ENCODE measurements around the gene GLB1L3.

GLB1L3 gene

GRCh38 chr11:134275534-134276395, at the start of gene GLB1L3:
GLB1L3 (plus strand) TSS chr11:134276379; CDS start chr11:134276741, 362 bp downstream.
- DNase-seq (peak; percentile 83 to 86), ATAC-seq (peak; percentile 93)
- Mint-ChIP-seq H3K27me3 (peaks cover 7% of the 10 kb centered on the region), H3K9me3 (no peaks in the 10 kb centered on the region), H3K4me3 (peak within 1 kb of the TSS; percentile 93 to 95), H3K27ac (peak within 1 kb of the TSS; percentile 97 to 98), H3K4me1 (peaks cover 70% of the 10 kb centered on the region)

DNA sequence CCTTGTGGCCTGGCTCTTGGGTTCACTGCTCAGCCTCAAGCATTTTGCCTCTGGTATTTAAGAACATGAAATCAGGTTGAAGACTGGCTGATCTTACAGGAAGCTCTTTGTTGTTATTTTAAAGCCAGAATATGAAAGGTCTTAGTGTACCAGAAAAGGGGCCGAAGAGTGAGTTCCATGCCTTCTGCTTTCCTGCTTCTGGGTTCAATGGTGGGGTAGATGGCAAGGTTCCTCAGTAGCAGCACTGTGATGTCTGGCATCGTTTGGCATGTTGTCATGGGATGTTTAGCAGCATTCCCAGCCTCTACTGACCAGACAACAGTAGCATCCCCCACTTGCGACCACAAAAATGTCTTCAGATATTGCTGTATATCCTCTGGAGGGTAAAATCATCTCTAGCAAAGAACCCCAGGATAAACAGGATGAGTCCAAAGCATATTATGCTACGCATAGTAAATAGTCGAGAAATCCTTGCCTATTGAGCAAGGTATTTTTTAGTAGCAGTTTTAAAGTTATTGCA, 49.3 kb upstream of the GLB1L3 start:
- H3K27ac Mint-ChIP-seq = peak overlapping the region in 1 of 2 donors; percentile 65
- DNase-seq (no peak), ATAC-seq (no peak)
- no peaks in the 10 kb centered on the region for H3K27me3 Mint-ChIP-seq
- H3K9me3 Mint-ChIP-seq = no peaks in the 10 kb centered on the region
- peaks cover 77% of the 10 kb centered on the region for H3K4me1 Mint-ChIP-seq
- peak overlapping the region; percentile 94 to 95 for H3K4me3 Mint-ChIP-seq

- Mint-ChIP-seq H3K27ac (peak overlapping the region in 1 of 2 donors; percentile 68), H3K27me3 (no peaks in the 10 kb centered on the region), H3K4me3 (peak overlapping the region; percentile 4 to 32), H3K9me3 (no peaks in the 10 kb centered on the region), H3K4me1 (peaks cover 76% of the 10 kb centered on the region)
- DNase-seq = peak; percentile 7 to 29
- ATAC-seq = peak; percentile 21
These were observed 47.6 kb upstream of the GLB1L3 start for GRCh38 chr11:134228625-134229024.

DNA sequence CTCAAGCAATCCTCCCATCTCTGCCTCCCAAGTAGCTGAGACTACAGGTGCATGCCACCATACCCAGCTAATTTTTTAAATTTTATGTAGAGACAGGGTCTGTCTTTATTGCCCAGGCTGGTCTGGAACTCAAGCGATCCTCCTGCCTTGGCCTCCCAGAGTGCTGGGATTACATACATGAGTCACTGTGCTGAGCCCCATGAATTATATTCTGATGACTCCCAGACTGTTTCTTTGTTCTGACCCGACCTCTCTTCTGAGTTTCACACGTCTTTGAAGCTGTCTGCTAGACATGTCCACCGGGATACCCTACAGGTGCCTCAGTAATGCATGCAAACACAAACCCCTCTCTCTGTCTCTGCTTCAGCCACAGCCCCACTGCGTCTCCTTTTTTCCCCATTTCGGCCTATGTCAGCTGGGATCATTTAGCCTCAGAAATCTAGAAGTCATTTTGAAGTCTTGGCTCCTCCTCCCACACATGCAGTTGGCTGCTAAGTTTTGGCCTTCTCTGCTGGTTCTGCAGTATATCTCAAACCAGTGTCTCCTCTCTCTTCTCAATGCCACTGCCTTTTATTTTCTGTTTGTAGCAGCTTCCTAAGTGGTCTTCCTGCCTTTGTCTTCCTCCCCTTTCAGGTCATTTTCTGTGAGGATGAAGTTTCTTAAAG, 46.9 kb upstream of the GLB1L3 start:
- ATAC-seq = no peak
- Mint-ChIP-seq H3K9me3 (no peaks in the 10 kb centered on the region), H3K27ac (no peak overlapping the region), H3K27me3 (no peaks in the 10 kb centered on the region), H3K4me1 (peaks cover 76% of the 10 kb centered on the region), H3K4me3 (peak overlapping the region; percentile 5)
- no peak for DNase-seq

- H3K4me1 Mint-ChIP-seq = peaks cover 76% of the 10 kb centered on the region
- no peak overlapping the region for H3K27ac Mint-ChIP-seq
- no peaks in the 10 kb centered on the region for H3K9me3 Mint-ChIP-seq
- H3K4me3 Mint-ChIP-seq = no peak overlapping the region
- peak; percentile 31 for ATAC-seq
- no peak for DNase-seq
- no peaks in the 10 kb centered on the region for H3K27me3 Mint-ChIP-seq
These were observed 45.8 kb upstream of the GLB1L3 start for GRCh38 chr11:134230339-134230738.

DNA sequence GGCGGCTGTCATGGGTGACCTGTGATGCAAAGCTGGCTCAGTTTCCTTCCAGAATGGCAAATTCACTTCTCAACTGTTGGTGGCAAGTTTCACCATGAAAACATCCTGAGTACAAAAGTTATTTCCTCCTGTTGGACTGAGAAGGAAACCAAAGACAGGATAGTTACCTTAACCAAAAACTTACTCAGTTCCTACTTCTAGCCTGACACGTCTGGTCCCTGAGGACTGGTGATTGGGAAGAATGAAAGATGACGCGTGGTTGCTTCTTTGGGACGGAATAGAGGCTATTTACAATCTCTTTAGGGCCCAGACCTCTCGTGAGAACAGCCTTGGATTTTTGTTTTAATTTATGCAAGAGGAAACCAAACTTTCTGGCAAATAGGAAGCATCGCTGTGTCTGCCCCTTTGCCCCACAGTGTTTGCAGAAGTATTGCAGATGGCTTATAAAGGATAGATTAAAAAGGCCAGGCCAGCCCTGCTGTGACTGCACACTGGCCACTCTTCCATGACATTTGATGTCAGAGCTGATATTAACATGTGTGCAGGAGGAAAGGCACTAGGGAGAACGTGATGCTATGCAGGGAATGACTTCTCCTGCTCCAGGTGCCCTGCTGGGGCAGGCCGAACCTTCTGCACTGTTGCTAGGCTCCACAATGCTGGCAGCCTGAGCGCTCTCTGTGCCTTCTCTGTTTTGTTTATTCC, 44.1 kb upstream of the GLB1L3 start:
- Mint-ChIP-seq H3K9me3 (no peaks in the 10 kb centered on the region), H3K4me1 (peaks cover 58% of the 10 kb centered on the region), H3K27ac (peak overlapping the region in 1 of 2 donors; percentile 90), H3K4me3 (no peak overlapping the region), H3K27me3 (no peaks in the 10 kb centered on the region)
- DNase-seq (no peak), ATAC-seq (no peak)

DNA sequence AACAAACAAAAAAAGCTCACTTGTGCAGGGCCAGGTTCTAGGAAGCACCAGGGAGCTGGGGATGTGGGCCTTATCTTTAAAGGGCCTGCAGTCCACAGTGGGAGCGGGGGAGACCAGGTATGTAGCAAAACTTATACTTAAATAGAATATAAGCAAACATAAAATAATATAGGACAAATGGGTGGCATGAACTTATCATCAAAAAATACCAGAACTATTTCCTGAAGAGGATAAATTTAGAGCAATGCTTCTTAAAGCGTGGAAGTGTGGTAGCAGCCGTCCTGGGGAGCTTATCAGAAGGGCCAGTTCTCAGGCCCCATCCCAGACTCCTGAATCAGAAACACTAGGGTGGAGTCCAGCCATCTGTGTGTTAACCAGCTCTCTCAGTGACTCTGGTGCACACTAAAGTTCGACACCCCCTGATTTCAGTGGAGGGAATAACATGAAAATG, 42.4 kb upstream of the GLB1L3 start:
- H3K9me3 Mint-ChIP-seq = no peaks in the 10 kb centered on the region
- no peaks in the 10 kb centered on the region for H3K27me3 Mint-ChIP-seq
- H3K4me3 Mint-ChIP-seq = no peak overlapping the region
- ATAC-seq (no peak), DNase-seq (no peak)
- H3K27ac Mint-ChIP-seq = no peak overlapping the region
- H3K4me1 Mint-ChIP-seq = peaks cover 42% of the 10 kb centered on the region

DNA sequence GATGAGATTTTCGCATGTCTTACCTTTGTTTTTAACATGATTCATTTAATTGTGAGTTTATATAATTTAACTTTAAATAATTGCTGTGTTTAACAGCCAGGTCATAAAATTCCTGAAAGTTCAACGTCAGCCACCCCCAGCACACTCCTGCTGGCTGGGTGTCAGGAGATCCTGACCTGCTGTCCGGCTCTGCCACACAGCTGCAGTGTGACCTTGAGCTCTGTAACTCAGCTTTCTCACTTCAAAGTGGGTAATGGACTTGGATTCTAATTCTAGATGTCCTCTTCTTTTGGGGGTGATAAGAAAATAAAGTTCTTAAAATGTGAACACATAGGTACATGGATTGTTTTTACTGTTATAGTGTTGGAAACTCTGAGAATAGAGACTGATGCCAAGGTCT, 40.8 kb upstream of the GLB1L3 start:
- no peak for DNase-seq
- H3K27me3 Mint-ChIP-seq = no peaks in the 10 kb centered on the region
- H3K4me3 Mint-ChIP-seq = no peak overlapping the region
- H3K27ac Mint-ChIP-seq = no peak overlapping the region
- no peak for ATAC-seq
- peaks cover 26% of the 10 kb centered on the region for H3K4me1 Mint-ChIP-seq
- no peaks in the 10 kb centered on the region for H3K9me3 Mint-ChIP-seq

GRCh38 chr11:134236834-134237556, 39.2 kb upstream of the GLB1L3 start:
- Mint-ChIP-seq H3K4me3 (no peak overlapping the region), H3K4me1 (peaks cover 11% of the 10 kb centered on the region), H3K27ac (peak overlapping the region; percentile 1 to 2), H3K9me3 (no peaks in the 10 kb centered on the region), H3K27me3 (no peaks in the 10 kb centered on the region)
- DNase-seq = no peak
- ATAC-seq = no peak

GRCh38 chr11:134237557-134237922, 38.6 kb upstream of the GLB1L3 start:
- Mint-ChIP-seq H3K27me3 (no peaks in the 10 kb centered on the region), H3K4me3 (no peak overlapping the region), H3K9me3 (no peaks in the 10 kb centered on the region), H3K4me1 (peaks cover 5% of the 10 kb centered on the region), H3K27ac (no peak overlapping the region)
- ATAC-seq (no peak), DNase-seq (no peak)

DNA sequence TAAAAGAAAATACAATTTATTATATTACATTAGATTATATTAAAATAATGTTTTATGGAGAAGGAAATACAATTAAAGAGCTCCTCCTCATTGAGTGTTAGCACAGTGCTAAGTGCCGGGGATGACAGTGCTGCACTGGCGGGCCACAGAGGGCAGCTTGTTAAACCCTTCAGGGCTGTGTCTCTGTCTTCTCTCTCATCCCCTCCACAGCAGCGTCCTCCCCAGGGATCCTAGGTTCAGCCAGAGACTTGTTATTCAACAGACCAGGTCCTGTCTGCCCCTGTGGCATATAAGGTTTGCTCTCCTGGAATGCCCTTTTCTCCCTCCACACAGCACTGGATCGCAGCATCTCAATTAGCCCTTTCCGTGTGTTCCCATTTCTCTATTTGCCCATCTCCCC, 37.2 kb upstream of the GLB1L3 start:
- H3K4me1 Mint-ChIP-seq = no peaks in the 10 kb centered on the region
- ATAC-seq (no peak), DNase-seq (no peak)
- H3K4me3 Mint-ChIP-seq = no peak overlapping the region
- no peaks in the 10 kb centered on the region for H3K9me3 Mint-ChIP-seq
- no peak overlapping the region for H3K27ac Mint-ChIP-seq
- no peaks in the 10 kb centered on the region for H3K27me3 Mint-ChIP-seq

- Mint-ChIP-seq H3K4me3 (no peak overlapping the region), H3K9me3 (no peaks in the 10 kb centered on the region), H3K27me3 (no peaks in the 10 kb centered on the region), H3K4me1 (no peaks in the 10 kb centered on the region), H3K27ac (no peak overlapping the region)
- ATAC-seq = no peak
- DNase-seq = no peak
These were observed 35.6 kb upstream of the GLB1L3 start for GRCh38 chr11:134240592-134240991.

DNA sequence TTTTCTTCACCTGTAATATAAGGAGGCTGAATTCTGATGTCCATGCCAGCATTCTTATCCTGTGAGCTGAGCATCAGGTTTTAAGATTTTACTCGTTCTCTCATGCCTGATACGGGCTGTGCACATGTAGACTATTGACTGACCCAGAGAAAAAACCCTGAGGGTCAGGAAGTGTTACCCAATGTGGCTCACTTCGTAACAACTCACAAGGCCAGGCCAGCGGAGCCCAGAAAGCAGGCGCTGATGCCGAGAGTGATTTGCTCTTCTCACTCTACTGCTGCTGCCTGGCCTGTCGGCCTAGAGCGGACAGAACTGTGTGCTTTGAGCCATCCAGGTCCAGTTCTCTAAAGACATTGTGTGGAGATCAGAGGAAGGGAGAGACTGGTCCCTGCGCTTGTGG, 33.8 kb upstream of the GLB1L3 start:
- Mint-ChIP-seq H3K9me3 (no peaks in the 10 kb centered on the region), H3K4me3 (no peak overlapping the region), H3K4me1 (no peaks in the 10 kb centered on the region), H3K27ac (peak overlapping the region; percentile 21 to 52), H3K27me3 (no peaks in the 10 kb centered on the region)
- ATAC-seq = no peak
- DNase-seq = no peak

- DNase-seq (no peak), ATAC-seq (no peak)
- Mint-ChIP-seq H3K27ac (peak overlapping the region in 1 of 2 donors; percentile 22), H3K27me3 (no peaks in the 10 kb centered on the region), H3K4me3 (no peak overlapping the region), H3K4me1 (peaks cover 7% of the 10 kb centered on the region), H3K9me3 (no peaks in the 10 kb centered on the region)
These were observed 32.3 kb upstream of the GLB1L3 start for GRCh38 chr11:134243913-134244312.

- Mint-ChIP-seq H3K9me3 (no peaks in the 10 kb centered on the region), H3K27ac (no peak overlapping the region), H3K4me1 (peaks cover 12% of the 10 kb centered on the region), H3K27me3 (no peaks in the 10 kb centered on the region), H3K4me3 (no peak overlapping the region)
- ATAC-seq (peak; percentile 28), DNase-seq (no peak)
These were observed 31.6 kb upstream of the GLB1L3 start for GRCh38 chr11:134244593-134244992.

All from stimulated activated naive CD8-positive, alpha-beta T cell treated with anti-CD3 and anti-CD28 coated beads, Interleukin-15, amount 100 ng/mL, for 72 hours (primary cell).